ENCODE results near the gene BCR.

Gene BCR

DNA sequence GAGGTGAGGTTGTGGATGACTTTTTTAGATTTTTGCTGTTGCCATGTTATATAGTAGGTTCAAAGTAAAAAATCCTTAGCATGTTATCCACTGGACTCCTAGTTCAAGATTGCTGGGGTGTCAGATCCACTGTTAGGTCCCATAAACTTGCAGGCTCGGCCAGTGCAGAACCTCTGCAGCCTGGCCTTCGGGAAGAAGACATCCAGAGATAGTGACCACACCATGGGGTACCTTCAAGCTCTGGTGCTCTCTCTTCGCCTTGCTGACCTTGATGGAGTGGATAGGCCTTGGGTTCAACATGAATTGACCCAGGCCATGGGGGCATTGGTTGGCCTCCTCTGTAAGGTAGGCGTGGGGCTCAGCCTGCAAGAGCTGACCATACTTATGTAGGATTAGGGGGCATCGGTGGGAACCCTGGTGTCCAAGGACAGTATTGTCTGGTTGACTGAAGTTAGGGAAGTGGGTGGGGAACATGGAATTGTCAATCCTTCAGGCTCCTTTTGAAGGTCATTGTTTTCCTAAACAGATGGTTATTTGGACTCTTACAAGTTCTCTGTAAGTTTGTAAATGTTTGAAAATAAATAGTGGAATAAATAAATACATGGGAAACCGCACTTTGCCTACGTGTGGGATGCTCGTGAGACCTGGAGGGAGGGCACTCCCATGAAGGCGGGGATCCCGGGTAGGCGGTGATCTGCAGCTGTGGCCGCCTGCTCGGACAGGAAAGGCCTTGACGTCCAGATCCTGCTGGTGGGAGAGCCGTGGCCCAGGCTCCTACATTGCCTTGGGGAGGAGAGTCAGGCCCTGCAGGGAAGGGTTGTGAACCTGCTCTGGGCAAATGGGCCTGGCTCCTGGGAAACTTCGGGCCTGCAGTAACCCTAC, 37.1 kb downstream of the BCR start:
- H3K4me3 ChIP-seq (ENCODE audit: low read length) = no peak overlapping the region
- TF ChIP-seq ZNF274 (IDR thresholded peaks at IDR 0.05; ENCODE audit: low read depth, low read length) = no peak

DNA sequence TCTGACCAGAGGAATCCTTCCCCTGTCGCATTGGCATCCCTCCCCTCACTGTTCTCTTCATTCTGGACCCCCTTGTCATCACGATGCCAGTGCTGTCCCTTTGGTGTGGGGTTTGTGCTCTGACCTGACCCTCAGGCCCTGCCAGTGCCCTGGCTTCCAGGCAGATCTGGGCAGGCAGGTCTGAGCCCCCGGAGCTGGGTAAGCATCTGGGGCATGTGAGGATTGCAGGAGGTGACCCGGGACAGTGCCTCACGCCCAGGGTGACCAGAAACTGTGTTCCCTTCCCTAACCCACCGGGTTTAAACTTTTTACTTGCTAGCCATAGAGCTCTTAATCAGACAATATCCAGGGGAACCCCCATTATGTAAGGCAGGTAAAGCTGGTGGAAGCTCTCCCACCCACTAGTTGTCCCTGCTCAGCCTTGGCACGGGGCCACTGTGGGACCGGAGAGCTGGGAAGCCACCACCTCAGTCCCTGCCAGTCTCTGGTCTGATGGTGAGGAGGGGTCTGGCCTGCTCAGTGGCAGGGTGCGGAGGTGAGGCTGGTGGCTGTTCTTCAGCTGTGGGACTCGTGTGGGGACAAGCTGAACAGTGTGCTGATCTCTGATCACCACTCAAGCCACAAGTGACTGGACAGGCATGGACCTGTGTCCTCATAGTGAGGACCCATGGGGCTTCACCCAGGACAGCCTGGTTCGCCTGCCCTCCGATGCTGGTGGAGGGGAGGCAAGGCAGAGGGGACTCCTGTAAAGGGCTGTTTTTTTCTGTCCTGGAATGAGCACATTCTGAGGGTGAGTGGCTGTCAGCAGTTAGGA, 38.0 kb downstream of the BCR start:
- H3K4me3 ChIP-seq (ENCODE audit: low read length) = no peak overlapping the region
- no peak for TF ChIP-seq ZNF274 (IDR thresholded peaks at IDR 0.05; ENCODE audit: low read depth, low read length)

DNA sequence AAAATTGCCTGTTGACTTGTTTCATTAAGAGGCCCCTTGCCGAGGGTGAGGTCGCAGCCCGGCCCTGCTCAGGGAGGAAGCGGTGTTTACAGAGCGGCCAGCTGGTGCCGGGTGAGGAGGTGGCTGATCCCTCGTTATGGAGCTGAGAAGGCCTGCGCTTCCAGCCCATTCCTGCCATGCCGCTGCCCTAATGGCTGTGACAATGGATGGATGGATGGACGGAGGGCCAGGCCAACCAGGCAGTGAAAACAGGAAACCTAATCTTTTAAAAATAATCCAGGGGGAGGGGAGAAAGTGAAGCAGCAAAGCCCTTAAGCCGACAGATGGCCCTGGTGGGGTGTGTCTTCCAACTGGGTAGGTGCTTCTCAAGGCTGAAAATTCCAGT, 38.5 kb downstream of the BCR start:
- TF ChIP-seq ZNF274 (IDR thresholded peaks at IDR 0.05; ENCODE audit: low read depth, low read length) = no peak
- H3K4me3 ChIP-seq (ENCODE audit: low read length) = no peak overlapping the region

DNA sequence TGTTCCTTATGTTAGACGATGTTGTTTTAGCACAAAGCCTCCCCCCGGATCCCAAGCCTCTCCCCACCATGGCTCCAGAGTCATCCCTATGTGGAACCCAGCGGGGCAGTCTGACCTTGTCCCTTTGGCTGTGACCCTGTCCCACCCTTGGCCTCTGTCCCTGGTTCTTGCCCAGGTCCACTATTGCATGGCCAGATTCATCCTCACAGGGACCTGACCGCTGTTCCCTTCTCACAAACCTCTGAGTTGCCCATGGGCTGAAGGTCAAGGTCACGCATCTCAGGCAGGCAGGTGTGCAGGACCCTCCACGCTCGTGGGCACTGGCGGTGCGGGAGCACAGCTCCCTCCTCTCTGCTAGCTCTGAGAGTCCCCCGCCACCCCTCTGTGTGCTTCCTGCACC, 39.0 kb downstream of the BCR start:
- no peak overlapping the region for H3K4me3 ChIP-seq (ENCODE audit: low read length)
- no peak for TF ChIP-seq ZNF274 (IDR thresholded peaks at IDR 0.05; ENCODE audit: low read depth, low read length)

DNA sequence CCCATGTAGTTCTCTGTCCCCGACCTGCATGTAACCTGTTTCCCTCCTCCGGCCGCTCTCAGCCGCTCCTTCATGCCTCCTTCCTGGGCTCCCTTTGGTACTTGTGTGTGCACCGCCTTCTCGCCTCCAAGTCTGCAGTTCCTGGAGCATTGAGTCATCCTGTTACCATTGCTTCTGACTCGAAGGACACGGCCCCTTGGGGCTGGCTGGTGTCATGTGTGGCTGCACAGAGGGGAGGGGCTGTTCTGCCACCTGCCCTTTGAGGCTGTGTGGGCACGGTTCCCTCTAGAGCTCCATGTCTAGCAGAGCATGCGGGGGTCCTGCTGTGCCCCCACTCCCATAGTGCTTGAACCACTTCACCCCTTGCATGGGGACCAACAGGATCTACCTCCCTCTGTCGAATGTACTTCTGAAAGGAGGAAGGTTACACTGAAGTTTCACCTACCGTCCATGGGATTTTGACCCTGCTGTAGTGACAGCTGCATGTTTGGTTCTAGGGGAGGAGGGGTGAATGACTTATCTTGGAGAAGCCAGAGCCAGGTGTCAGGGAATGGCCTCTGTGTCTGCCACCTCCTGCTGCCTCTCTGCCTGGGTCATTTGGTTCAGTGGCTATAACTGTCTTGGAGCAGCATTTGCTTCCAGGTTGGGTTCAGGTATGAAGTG, 39.6 kb downstream of the BCR start:
- no peak overlapping the region for H3K4me3 ChIP-seq (ENCODE audit: low read length)

DNA sequence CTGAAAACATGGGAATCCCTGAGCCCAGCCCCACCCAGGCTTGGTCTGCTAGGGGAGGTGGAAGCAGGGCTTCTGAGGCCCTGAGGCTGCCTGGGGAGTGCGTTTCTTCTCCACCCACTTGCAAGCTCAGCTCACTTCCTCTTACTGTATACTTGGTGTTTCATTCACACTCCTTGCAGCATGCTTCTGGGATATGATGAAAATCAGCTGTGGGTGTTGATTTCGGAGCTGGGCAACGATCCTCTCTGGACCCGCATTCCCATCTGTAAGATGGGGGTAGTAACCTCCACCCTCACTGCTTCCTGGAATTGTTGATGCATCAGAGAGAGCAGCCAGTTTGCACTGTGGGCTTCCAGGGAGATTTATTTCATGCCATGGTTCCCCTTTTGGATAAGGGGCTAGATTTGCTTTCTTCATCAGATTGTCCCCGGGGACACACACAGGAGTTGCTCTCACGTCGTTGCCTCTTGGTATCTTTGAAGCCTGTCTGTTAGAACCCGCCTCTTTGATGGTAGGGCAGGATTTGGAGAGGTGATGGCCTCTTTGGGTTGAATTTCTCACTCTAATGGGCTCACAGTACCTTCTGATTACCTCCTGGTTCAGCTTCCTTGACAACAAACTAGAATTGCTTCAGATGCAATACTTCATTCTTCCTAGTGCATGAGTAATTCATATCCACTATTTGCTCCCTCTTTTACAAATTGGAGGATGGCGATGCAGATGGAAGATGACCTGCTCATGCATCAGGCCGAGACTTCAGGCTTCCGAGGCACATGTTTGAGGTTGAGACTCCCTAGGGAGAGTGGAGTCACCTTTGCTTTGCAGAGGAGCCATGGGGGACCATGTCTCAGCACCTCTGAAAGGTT, 40.4 kb downstream of the BCR start:
- no peak for TF ChIP-seq ZNF274 (IDR thresholded peaks at IDR 0.05; ENCODE audit: low read depth, low read length)
- no peak overlapping the region for H3K4me3 ChIP-seq (ENCODE audit: low read length)

More for the DNA sequence above, 39.6 kb downstream of the BCR start:
- TF ChIP-seq ZNF274 (IDR thresholded peaks at IDR 0.05; ENCODE audit: low read depth, low read length) = no peak

DNA sequence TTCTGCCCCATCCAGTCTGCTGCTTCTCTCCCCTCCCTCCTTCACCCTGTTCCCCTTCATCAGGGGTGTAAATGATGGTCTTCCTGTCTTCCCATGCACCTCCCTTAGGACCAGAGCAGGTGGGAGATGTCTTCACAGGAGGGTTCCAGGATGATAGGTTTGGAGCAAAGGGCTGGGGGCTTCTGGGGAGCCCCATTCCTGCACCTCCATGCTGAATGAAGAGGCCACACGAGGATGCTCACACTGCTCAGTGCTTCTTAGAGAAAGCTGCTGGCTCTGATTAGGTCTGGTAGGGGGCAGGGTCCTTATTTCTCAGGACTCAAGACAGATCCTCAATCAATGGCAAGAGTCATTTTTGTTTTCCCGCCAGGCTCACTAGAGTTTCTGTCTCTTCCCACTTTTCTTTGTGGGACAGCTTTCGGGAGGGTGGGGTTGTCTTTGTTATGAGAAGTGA, 41.1 kb downstream of the BCR start:
- no peak overlapping the region for H3K4me3 ChIP-seq (ENCODE audit: low read length)

DNA sequence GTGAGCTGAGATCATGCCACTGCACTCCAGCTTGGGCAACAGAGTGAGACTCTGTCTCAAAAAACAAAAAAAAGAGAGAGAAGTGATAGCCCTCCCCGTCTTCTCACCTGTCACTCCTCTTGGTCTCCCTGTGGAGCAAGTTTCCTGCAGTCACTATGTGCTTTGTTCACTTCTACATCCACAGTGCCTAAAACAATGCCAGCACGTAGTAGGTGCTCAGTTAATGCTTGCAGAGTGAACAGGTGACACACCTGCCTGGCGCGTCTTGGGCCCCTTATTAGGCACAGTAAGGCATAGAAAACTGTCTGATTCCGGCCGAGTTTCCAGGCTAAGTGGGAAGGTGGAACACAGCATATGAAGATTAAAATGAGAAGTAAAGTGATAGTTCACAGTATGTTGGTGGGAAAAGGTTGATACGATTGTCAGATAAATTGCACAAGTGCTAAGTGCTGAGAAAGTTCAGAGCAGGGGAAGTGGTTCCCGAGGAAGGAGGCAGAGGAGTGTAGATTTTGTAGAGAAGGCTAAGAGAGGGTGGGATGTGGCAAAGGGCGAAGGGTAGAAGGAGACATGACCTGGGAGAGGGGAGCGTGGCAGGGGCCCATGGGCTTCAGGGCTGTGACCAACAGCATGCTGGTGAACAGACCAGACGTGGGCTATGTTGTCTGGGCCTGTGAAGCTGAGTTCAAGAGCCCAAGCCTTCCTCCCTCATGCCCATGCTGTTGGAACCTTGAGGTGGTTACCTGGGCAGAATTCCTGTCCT, 41.9 kb downstream of the BCR start:
- no peak overlapping the region for H3K4me3 ChIP-seq (ENCODE audit: low read length)
- no peak for TF ChIP-seq ZNF274 (IDR thresholded peaks at IDR 0.05; ENCODE audit: low read depth, low read length)

More for the DNA sequence above, 41.1 kb downstream of the BCR start:
- TF ChIP-seq ZNF274 (IDR thresholded peaks at IDR 0.05; ENCODE audit: low read depth, low read length) = no peak

DNA sequence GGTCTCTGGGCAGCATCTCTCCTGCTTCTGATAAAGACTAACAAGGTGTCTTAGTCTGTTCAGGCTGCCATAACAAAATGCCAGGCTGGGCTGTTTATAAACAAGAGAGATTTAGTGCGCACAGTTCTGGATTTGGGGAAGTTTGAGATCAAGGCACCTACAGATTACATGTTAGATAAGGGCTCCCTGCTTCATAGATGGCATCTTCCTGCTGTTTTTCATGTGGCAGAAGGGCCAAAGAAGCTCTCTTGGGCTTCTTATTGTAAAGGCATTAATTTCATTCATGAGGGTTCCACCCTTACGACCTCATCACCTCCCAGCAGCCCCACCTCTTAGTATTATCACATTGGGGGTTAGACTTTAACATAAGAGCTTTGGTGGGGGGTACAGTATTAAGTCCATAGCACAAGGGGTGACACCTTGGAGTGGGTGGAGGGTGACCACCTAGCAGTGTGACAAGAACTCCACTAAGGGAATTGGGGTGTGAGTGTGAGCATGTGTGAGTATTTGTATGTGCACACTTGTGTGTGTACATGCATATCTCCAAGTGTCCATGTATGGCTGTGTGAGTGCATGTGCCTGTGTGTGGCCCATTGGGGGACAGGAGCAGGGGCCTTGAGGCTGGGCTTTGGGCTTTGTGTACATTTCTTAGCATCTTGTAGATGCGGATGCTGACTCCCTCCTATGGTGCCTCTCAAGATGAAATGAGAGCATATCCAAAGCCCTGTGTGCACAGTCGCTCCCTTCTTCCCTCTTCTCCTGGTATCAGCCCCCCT, 42.7 kb downstream of the BCR start:
- no peak overlapping the region for H3K4me3 ChIP-seq (ENCODE audit: low read length)

DNA sequence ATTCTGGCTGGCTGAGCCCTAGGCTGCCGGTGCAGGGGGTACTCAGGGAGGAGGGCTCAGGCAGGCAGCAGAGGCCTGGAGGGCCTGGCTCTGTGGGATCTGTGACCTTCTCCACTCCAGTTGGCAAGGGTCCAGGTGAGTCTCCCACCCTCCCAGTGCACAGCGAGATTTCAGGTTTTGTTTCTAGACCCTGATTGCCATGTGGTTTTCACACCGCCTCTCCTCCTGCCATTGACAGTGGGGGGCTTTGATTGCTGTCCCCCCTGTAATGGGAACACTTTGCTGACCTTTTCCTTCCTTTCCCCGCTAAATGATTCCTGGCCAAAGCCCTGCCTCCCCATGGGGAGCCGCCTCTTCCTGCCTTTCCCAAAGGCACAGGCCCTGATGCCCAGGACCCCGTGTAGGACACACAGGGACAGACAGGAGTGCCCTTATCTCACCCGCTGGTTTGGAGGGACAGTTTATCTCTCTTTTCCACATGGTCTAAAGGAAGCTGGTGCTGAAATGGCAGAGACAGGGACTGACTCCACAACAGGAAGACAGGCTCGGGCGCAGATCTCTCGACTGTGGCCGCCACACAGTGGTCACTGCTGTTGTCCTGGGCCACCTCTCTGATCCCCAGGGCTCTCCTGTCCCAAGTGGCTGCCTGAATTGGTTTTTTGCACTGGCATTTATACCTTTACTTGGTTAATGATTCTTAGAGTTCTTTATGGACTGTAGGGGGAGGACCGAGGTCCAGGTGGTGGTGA, 43.4 kb downstream of the BCR start:
- TF ChIP-seq ZNF274 (IDR thresholded peaks at IDR 0.05; ENCODE audit: low read depth, low read length) = no peak
- no peak overlapping the region for H3K4me3 ChIP-seq (ENCODE audit: low read length)

More for the DNA sequence above, 42.7 kb downstream of the BCR start:
- TF ChIP-seq ZNF274 (IDR thresholded peaks at IDR 0.05; ENCODE audit: low read depth, low read length) = no peak

DNA sequence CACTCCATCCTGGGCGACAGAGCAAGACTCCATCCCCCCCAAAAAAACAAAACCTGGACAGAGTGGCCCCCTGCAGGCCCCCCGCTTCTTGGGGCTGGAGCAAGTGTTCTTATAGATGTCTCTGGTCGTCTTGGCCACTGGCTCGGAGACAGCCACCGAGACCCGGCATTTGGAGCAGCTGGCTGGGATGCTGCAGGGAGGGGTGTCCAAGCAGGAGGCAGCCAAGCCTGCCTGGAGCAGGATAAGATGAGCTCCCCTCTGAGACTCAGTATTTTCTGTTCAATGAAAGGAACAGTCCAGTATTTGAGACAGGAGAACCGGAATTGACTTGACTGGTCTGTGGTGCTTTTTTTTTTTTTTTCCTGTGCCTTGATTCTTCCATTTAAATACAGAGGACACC, 44.5 kb downstream of the BCR start:
- H3K4me3 ChIP-seq (ENCODE audit: low read length) = no peak overlapping the region
- TF ChIP-seq ZNF274 (IDR thresholded peaks at IDR 0.05; ENCODE audit: low read depth, low read length) = no peak
